Neural crest cell (in vitro differentiated cells): ENCODE results near the gene UNC5B. TPM values are rescaled to one million over a fixed set of nuclear protein-coding genes. Genes with fewer than 3 reads are reported as not detected.

Experiments used
- DNase-seq: peaks from one replicate; pipeline ENCODE4 v3.0.0; 2021; ENCODE audit warnings: low read depth, mixed read lengths, low spot score
- H3K27ac Mint-ChIP-seq: one replicate; pipeline ENCODE4 v1.8.0; 2021; ENCODE audit warnings: mild to moderate bottlenecking, mixed read lengths; ENCODE audit not compliant: unreplicated experiment
- H3K27me3 Mint-ChIP-seq: 2 replicates; pipeline ENCODE4 v1.8.0; 2021; ENCODE audit warnings: low read depth, mild to moderate bottlenecking, mixed read lengths
- H3K36me3 Mint-ChIP-seq: 2 replicates; pipeline ENCODE4 v1.8.0; 2021; ENCODE audit warnings: low read depth, mild to moderate bottlenecking, mixed read lengths
- H3K4me1 Mint-ChIP-seq: 2 replicates; pipeline ENCODE4 v1.8.0; 2021; ENCODE audit warnings: mixed read lengths
- H3K4me3 Mint-ChIP-seq: one replicate; pipeline ENCODE4 v1.8.0; 2021; ENCODE audit warnings: mild to moderate bottlenecking, mixed read lengths
- H3K9me3 Mint-ChIP-seq: 2 replicates; pipeline ENCODE4 v1.8.0; 2021; ENCODE audit warnings: mixed read lengths
- total RNA-seq: library from RNA; stranded (reverse); gene quantifications from 2 replicates; pipeline ENCODE4 v1.2.1, GENCODE V29; 2021
- TF ChIP-seq, protein P1 (sequence below): fragments of 200-600 bp; sonication (generic); conservative IDR thresholded peaks from 2 replicates; pipeline ENCODE4 v1.5.0; 2021; ENCODE audit warnings: antibody characterized with exemption, mild to moderate bottlenecking

UNC5B gene
- total RNA-seq, 1 donor from 2014 or later = 1.3 TPM

DNA sequence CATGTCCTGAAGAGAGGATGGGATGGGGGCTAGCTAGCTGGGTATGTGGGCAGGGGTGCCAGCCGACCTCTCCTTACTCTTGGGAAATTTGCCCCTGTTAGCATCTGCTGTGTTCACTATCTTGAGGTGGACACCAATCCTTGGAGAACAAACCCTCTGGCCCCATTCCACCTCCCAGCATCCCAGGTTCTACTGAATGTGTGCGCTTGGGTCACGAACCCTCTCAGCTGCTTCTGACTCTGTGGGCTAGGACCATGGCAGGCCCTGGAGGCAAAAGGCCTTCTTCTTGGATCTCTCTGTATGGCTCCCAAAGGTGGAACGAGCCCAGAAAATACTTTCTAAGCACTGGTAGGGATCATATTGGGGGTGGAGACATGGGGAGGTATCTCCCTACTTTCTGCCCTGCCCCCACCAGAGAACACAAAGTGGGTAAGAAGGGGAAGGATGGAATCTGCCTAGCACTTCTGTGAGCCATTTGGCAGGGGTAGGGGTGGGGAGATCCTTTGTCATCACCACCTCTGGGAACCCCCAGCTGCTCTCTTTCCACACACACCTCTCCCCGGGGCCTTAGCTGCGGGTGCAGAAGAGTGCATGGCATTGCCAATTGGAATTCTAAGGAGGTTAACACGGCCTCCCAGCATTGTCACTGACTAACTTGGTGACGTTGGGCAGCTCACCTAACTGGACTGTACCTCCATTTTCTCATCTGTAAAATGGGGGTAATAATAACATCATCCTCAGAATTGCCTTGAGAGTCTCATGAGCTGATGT is 7.7 kb downstream of the UNC5B start:
- H3K36me3 Mint-ChIP-seq = no peaks in the 10 kb centered on the region
- no peak overlapping the region for H3K27ac Mint-ChIP-seq
- no peak for DNase-seq
- no peak overlapping the region for H3K4me3 Mint-ChIP-seq
- TF ChIP-seq, protein P1, sequence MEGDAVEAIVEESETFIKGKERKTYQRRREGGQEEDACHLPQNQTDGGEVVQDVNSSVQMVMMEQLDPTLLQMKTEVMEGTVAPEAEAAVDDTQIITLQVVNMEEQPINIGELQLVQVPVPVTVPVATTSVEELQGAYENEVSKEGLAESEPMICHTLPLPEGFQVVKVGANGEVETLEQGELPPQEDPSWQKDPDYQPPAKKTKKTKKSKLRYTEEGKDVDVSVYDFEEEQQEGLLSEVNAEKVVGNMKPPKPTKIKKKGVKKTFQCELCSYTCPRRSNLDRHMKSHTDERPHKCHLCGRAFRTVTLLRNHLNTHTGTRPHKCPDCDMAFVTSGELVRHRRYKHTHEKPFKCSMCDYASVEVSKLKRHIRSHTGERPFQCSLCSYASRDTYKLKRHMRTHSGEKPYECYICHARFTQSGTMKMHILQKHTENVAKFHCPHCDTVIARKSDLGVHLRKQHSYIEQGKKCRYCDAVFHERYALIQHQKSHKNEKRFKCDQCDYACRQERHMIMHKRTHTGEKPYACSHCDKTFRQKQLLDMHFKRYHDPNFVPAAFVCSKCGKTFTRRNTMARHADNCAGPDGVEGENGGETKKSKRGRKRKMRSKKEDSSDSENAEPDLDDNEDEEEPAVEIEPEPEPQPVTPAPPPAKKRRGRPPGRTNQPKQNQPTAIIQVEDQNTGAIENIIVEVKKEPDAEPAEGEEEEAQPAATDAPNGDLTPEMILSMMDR = no peak
- no peaks in the 10 kb centered on the region for H3K9me3 Mint-ChIP-seq
- peaks cover 52% of the 10 kb centered on the region for H3K27me3 Mint-ChIP-seq
- H3K4me1 Mint-ChIP-seq = peaks cover 18% of the 10 kb centered on the region

DNA sequence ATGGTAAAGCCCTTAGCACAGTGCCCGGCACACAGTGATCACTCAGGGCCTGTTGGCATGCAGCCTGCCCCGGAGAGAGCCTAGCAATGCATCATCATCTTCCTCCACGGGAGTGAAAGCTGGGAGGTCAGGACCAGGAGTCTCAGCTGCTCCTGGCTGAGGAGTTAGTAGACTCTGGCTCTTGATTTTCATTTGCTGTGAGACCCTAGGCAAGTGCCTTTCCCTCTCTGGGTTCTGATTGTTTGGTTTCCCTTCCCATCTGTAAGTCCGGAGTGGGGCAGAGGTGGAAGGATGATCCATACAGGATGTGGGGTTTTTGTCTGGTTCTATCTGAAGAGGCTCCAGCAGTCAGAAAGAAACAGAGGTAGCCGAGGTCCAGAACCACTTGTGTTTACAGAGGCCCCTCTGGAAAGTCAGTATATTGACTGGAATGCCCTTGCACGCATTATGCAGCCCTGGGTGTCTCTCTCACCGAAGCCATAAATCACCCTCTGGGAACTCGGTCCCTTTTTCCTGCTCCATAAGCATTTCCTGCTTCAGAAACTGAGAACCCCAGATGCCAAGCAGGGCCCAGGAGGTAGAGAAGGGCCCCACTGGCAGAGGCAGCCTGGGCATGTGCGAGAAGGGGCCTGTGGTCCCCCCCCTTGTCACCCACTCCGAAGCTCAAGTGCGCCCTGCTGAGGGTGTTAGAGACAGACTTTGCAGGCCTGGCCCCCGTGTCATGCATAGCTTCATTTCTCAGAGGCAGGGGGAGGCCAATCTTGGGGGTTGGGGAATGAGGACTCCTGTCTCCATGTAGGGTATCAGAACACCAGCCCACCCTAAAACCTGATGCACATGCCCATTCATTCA is 8.5 kb downstream of the UNC5B start:
- Mint-ChIP-seq H3K9me3 (no peaks in the 10 kb centered on the region), H3K4me1 (peaks cover 13% of the 10 kb centered on the region), H3K36me3 (no peaks in the 10 kb centered on the region), H3K27me3 (peaks cover 44% of the 10 kb centered on the region), H3K4me3 (no peak overlapping the region), H3K27ac (no peak overlapping the region)
- TF ChIP-seq, protein P1 = no peak
- DNase-seq = no peak

DNA sequence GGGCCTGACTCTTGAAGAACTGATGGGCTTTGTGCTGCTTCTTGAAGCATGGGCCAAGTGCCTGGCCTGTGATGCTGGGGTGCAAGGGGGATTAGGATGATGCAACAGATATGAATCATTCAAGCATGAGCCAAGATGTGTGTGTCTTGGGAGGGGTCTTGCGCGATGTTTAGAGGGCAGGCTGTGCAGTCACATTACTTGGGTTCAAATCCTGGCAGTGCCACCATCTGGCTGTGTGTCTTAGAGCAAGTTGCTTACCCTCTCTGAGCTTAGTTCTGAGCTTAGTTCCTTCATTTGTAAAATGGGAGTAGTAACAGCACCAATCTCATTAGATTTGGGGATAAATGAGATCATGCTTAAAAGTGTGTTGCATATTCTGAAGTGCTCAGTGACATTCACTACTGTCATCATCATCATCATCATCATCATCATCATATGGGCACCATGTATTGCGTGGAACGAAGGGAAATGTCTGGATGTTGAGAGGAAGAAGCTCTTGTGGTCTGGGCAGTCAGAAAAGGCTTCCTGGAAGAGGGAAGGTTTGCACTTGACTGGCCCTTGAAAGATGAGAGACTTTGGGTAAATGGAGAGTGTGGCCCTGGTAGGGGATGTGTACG is 9.3 kb downstream of the UNC5B start:
- Mint-ChIP-seq H3K27ac (no peak overlapping the region), H3K4me3 (peak overlapping the region; percentile 7), H3K4me1 (peaks cover 9% of the 10 kb centered on the region), H3K27me3 (peaks cover 36% of the 10 kb centered on the region), H3K9me3 (no peaks in the 10 kb centered on the region), H3K36me3 (no peaks in the 10 kb centered on the region)
- TF ChIP-seq, protein P1 = no peak
- DNase-seq = no peak

DNA sequence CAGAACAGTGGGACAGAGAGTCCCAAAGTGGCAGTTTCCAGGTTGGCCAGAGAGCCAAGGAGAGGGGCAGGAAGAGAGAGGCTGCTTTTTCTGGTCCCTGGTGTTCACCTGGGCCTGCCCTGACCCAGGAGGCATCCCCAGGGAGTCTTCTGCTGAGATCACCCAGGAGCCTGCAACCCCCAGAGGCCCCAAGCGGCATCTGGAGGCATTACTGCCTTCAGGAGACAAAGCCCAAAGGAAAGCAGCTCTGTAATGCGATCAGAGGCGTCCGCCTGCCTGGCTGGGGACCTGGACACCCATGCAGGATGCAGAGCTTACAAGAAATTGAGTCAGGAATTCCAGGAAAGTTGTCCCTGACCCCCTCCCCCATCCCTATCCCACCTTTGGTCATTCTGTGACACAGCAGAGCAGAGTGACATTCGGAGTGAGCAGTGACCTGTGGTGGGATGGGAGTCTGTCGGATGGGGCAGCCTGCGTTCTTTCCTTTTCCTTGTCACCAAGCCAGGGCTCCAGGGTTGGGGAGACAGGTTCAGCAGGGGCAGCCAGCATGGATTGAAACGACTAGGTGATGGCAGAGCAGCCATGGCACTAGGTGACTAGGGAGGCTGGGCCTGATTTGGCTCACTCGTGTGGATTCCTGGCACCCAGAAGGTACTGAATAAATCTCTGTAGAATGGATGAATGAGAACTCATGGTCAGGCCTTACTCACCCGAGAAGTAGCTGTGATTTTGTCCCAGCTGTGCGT is 10.4 kb downstream of the UNC5B start:
- DNase-seq = no peak
- Mint-ChIP-seq H3K4me3 (no peak overlapping the region), H3K9me3 (no peaks in the 10 kb centered on the region), H3K36me3 (no peaks in the 10 kb centered on the region), H3K27me3 (peaks cover 27% of the 10 kb centered on the region), H3K4me1 (peaks cover 4% of the 10 kb centered on the region), H3K27ac (no peak overlapping the region)
- TF ChIP-seq, protein P1 = peak; percentile 34
